Lung (tissue), 12 donors: ENCODE data around the gene MUC5AC. TPM values are rescaled to one million over a fixed set of nuclear protein-coding genes. Genes with fewer than 3 reads are reported as not detected.

ENCODE experiments used
- ATAC-seq: fragments of 200-7000 bp; cut with Tn5 transposase; one replicate; pipeline ENCODE4 v1.9.1; 2020; ENCODE audit warnings: moderate number of reproducible peaks; ENCODE audit not compliant: insufficient read depth, low FRiP score
- DNase-seq, 3 donors: peaks; one replicate each; pipeline ENCODE4 v3.0.0-alpha.2; 2013 to 2017
- H3K27ac ChIP-seq, 2 donors: one replicate each; pipeline ENCODE4 v1.5.1; 2013; ENCODE audit warnings: mild to moderate bottlenecking in 2 of 2, moderate library complexity in 2 of 2, control low read depth in 1 of 2, inconsistent platforms in 1 of 2, low read depth in 1 of 2, low read length in 1 of 2
- H3K27me3 ChIP-seq, 3 donors: one replicate each; pipeline ENCODE4 v1.5.1; 2013; ENCODE audit warnings: low read length in 2 of 3; ENCODE audit not compliant: control insufficient read depth in 3 of 3, insufficient read depth in 3 of 3
- H3K36me3 ChIP-seq, 4 donors: one replicate each; pipeline ENCODE4 v1.5.1; 2013; ENCODE audit warnings: low read length in 4 of 4, mild to moderate bottlenecking in 1 of 4, moderate library complexity in 1 of 4; ENCODE audit not compliant: control insufficient read depth in 4 of 4, insufficient read depth in 4 of 4
- H3K4me1 ChIP-seq, 5 donors: one replicate each; pipeline ENCODE4 v1.5.1; 2013; ENCODE audit warnings: low read length in 5 of 5, mild to moderate bottlenecking in 2 of 5, moderate library complexity in 1 of 5; ENCODE audit not compliant: control insufficient read depth in 5 of 5, insufficient read depth in 5 of 5
- H3K4me3 ChIP-seq: one replicate; pipeline ENCODE4 v1.5.1; 2013; ENCODE audit warnings: mild to moderate bottlenecking, control low read depth, moderate library complexity
- H3K9ac ChIP-seq, 2 donors: one replicate each; pipeline ENCODE4 v1.5.1; 2013; ENCODE audit warnings: low read length in 2 of 2, control low read depth in 1 of 2; ENCODE audit not compliant: insufficient read depth in 1 of 2
- H3K9me3 ChIP-seq, 4 donors: one replicate each; pipeline ENCODE4 v1.5.1; 2013; ENCODE audit warnings: low read length in 3 of 4, mild to moderate bottlenecking in 1 of 4, moderate library complexity in 1 of 4; ENCODE audit not compliant: control insufficient read depth in 4 of 4, insufficient read depth in 3 of 4
- CTCF ChIP-seq: IDR thresholded peaks from 2 replicates; pipeline ENCODE4 v1.5.1; 2012; ENCODE audit warnings: mild to moderate bottlenecking; ENCODE audit errors: control extremely low read depth, extremely low read depth
- WGBS, 2 donors: extraction: QIAGEN DNeasy Blood & Tissue Kit; methylation state at CpG; one replicate each; pipeline ENCODE4 v1.1.7; 2013; 5-methylcytosine and 5-hydroxymethylcytosine counted together
- polyA plus RNA-seq, 2 donors: library from polyadenylated mRNA; stranded (reverse); fragments of 200-250 nt; gene quantifications; one replicate each; pipeline ENCODE4 v1.2.1, GENCODE V29; 2013
- total RNA-seq, 2 donors: library from RNA; depleted of rRNA in 1 of 2; stranded (reverse); fragments of >200 nt in 1 of 2; gene quantifications; one replicate each; pipeline ENCODE4 v1.2.1, GENCODE V29; 2014 to 2021
- donor health status: control.
- donor health status: control.
- donor health status: Bipolar disorder and iron deficiency.
- donor health status: healthy.
- donor health status: DM: yes; HTN: yes; CAD: no.

The MUC5AC gene
- total and polyA plus RNA-seq, 4 donors = 0.46 to 1.3 (median 1.0) TPM

GRCh38 chr11:1177771-1178090 is 20.0 kb downstream of the MUC5AC start:
- WGBS, 2 donors = 86 to 89% methylated on average over 12 of the region's 12 CpGs
- no peaks in the 10 kb centered on the region for H3K36me3 ChIP-seq
- H3K27ac ChIP-seq = no peak overlapping the region
- ATAC-seq (no peak), DNase-seq (no peak)
- no peak overlapping the region for H3K9ac ChIP-seq
- no peak overlapping the region for H3K4me3 ChIP-seq
- TF ChIP-seq CTCF = no peak
- H3K27me3 ChIP-seq = no peaks in the 10 kb centered on the region
- H3K4me1 ChIP-seq = no peaks in the 10 kb centered on the region
- no peaks in the 10 kb centered on the region for H3K9me3 ChIP-seq

- H3K27me3 ChIP-seq = no peaks in the 10 kb centered on the region
- WGBS, 2 donors = 86 to 94% methylated on average over 25 to 31 of the region's 31 CpGs
These were observed 20.6 kb downstream of the MUC5AC start for GRCh38 chr11:1178201-1178885.

GRCh38 chr11:1178906-1179305 is 21.2 kb downstream of the MUC5AC start:
- Histone ChIP-seq H3K4me3 (no peak overlapping the region), H3K27me3 (no peaks in the 10 kb centered on the region), H3K9me3 (no peaks in the 10 kb centered on the region), H3K4me1 (no peaks in the 10 kb centered on the region), H3K9ac (no peak overlapping the region), H3K36me3 (no peaks in the 10 kb centered on the region), H3K27ac (no peak overlapping the region)
- ATAC-seq (no peak), DNase-seq (no peak)
- TF ChIP-seq CTCF = no peak
- 88 to 95% methylated on average over 29 of the region's 29 CpGs for WGBS, 2 donors

More at GRCh38 chr11:1178201-1178885, 20.6 kb downstream of the MUC5AC start:
- H3K9me3 ChIP-seq = no peaks in the 10 kb centered on the region
- no peaks in the 10 kb centered on the region for H3K36me3 ChIP-seq
- no peak for TF ChIP-seq CTCF
- no peak for DNase-seq
- no peak overlapping the region for H3K4me3 ChIP-seq
- H3K27ac ChIP-seq = no peak overlapping the region
- no peaks in the 10 kb centered on the region for H3K4me1 ChIP-seq
- no peak for ATAC-seq
- no peak overlapping the region for H3K9ac ChIP-seq

- WGBS, 2 donors = 82 to 87% methylated on average over 13 to 17 of the region's 17 CpGs
- TF ChIP-seq CTCF = no peak
- Histone ChIP-seq H3K9me3 (no peaks in the 10 kb centered on the region), H3K27me3 (no peaks in the 10 kb centered on the region), H3K36me3 (no peaks in the 10 kb centered on the region), H3K4me3 (no peak overlapping the region), H3K4me1 (no peaks in the 10 kb centered on the region), H3K9ac (no peak overlapping the region), H3K27ac (no peak overlapping the region)
- ATAC-seq = no peak
- DNase-seq = no peak
These were observed 21.9 kb downstream of the MUC5AC start for GRCh38 chr11:1179641-1180040.
